Adrenal gland (tissue), 5 donors: ENCODE data around the gene SLIT3.

Source experiments
- POLR2A ChIP-seq, 2 donors: fragments of 450-650 bp; IDR thresholded peaks; one replicate each; pipeline ENCODE4 v1.6.1; 2017; ENCODE audit warnings: antibody characterized with exemption in 2 of 2, mild to moderate bottlenecking in 2 of 2, moderate library complexity in 1 of 2
- TF ChIP-seq, protein P1 (sequence below), 6 experiments: fragments of 450-650 bp in 4 of 6; fragments of 200-600 bp in 2 of 6; sonication (generic) in 1 of 6; IDR thresholded peaks; 1 replicate in 5 of 6; 2 replicates in 1 of 6; pipeline versions ENCODE4 v1.5.1 to v1.8.0; 2016 to 2021; ENCODE audit warnings: antibody characterized with exemption in 6 of 6, mild to moderate bottlenecking in 2 of 6, moderate library complexity in 1 of 6
- donor health status: DM: no; HTN: no; CAD: no.

DNA sequence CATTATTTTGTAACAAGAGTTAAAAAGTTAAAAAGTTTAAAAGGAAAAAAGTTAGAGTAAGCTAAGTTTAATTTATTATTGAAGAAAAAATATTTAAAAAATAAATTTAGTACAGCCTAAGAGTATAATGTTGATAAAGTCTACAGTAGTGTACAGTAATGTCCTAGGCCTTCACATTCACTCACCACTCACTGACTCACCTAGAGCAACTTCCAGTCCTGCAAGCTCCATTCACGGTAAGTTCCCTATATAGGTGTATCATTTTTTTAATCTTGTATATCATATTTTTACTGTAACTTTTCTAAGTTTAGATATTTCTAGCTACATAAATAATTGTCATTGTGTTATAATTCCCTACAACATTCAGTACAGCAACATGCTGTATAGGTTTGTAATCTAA, 652.4 kb downstream of the SLIT3 start:
- TF ChIP-seq, protein P1, sequence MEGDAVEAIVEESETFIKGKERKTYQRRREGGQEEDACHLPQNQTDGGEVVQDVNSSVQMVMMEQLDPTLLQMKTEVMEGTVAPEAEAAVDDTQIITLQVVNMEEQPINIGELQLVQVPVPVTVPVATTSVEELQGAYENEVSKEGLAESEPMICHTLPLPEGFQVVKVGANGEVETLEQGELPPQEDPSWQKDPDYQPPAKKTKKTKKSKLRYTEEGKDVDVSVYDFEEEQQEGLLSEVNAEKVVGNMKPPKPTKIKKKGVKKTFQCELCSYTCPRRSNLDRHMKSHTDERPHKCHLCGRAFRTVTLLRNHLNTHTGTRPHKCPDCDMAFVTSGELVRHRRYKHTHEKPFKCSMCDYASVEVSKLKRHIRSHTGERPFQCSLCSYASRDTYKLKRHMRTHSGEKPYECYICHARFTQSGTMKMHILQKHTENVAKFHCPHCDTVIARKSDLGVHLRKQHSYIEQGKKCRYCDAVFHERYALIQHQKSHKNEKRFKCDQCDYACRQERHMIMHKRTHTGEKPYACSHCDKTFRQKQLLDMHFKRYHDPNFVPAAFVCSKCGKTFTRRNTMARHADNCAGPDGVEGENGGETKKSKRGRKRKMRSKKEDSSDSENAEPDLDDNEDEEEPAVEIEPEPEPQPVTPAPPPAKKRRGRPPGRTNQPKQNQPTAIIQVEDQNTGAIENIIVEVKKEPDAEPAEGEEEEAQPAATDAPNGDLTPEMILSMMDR (IDR thresholded peaks at IDR 0.05), result no peak
- TF ChIP-seq POLR2A (IDR thresholded peaks at IDR 0.05), result no peak
